ENCODE data around the gene OR1L6. TPM values are rescaled to one million over a fixed set of nuclear protein-coding genes. Genes with fewer than 3 reads are reported as not detected.

Gene OR1L6
- total RNA-seq, 1 donor = not detected

- Histone ChIP-seq H2AFZ (ENCODE audit: low read length) (no peak overlapping the region), H3K36me3 (ENCODE audit: insufficient read depth, low read length) (no peaks in the 10 kb centered on the region), H3K27ac (ENCODE audit: low read depth, low read length) (no peak overlapping the region)
These were observed 36.0 kb downstream of the OR1L6 start for GRCh38 chr9:122777935-122778627.

DNA sequence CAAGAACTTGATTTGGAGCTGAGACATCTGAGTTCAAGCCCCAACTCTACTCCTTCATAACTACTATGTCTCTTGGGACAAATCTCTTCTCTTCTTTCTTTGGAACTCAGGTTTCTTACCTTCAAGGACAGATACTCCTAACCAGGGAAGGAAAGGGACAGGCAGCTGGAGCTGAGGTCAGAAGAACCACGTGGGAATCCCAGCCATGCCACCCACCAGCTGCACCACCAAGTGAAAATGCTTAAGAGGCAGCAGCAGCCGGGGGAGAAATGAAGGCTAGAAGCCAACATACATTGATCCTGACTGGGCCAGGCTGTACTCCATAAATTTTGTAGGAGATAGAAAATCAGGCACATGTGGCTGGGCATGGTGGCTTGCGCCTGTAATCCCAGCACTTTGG is 37.1 kb downstream of the OR1L6 start:
- H3K79me2 ChIP-seq (ENCODE audit: insufficient read depth, low read length) = no peaks in the 10 kb centered on the region
- TF ChIP-seq CTCF (IDR thresholded peaks at IDR 0.05; ENCODE audit: extremely low read depth, low read depth, low read length) = no peak
- peaks cover 13% of the 10 kb centered on the region for H3K4me1 ChIP-seq (ENCODE audit: insufficient read depth, low read length)
- H3K27ac ChIP-seq (ENCODE audit: low read depth, low read length) = no peak overlapping the region
- no peaks in the 10 kb centered on the region for H4K20me1 ChIP-seq (ENCODE audit: insufficient read depth, low read length)
- H3K27me3 ChIP-seq (ENCODE audit: insufficient read depth, low read length) = no peaks in the 10 kb centered on the region
- H3K4me3 ChIP-seq (ENCODE audit: insufficient read depth, low read length) = no peak overlapping the region
- H2AFZ ChIP-seq (ENCODE audit: low read length) = no peak overlapping the region
- no peak for DNase-seq (ENCODE audit: insufficient read length, low spot score, missing footprints)
- no peaks in the 10 kb centered on the region for H3K9me3 ChIP-seq (ENCODE audit: low read depth, low read length)
- no peak overlapping the region for H3K4me2 ChIP-seq (ENCODE audit: insufficient read depth, low read length)
- no peaks in the 10 kb centered on the region for H3K36me3 ChIP-seq (ENCODE audit: insufficient read depth, low read length)

More at GRCh38 chr9:122777935-122778627, 36.0 kb downstream of the OR1L6 start:
- Histone ChIP-seq H3K4me1 (ENCODE audit: insufficient read depth, low read length) (peaks cover 13% of the 10 kb centered on the region), H3K79me2 (ENCODE audit: insufficient read depth, low read length) (no peaks in the 10 kb centered on the region), H3K9me3 (ENCODE audit: low read depth, low read length) (no peaks in the 10 kb centered on the region), H4K20me1 (ENCODE audit: insufficient read depth, low read length) (no peaks in the 10 kb centered on the region), H3K4me3 (ENCODE audit: insufficient read depth, low read length) (no peak overlapping the region), H3K4me2 (ENCODE audit: insufficient read depth, low read length) (peak overlapping the region; percentile 37), H3K27me3 (ENCODE audit: insufficient read depth, low read length) (no peaks in the 10 kb centered on the region)
- TF ChIP-seq CTCF (IDR thresholded peaks at IDR 0.05; ENCODE audit: extremely low read depth, low read depth, low read length) = no peak
- peak; percentile 73 for DNase-seq (ENCODE audit: insufficient read length, low spot score, missing footprints)

- Histone ChIP-seq H3K36me3 (ENCODE audit: insufficient read depth, low read length) (no peaks in the 10 kb centered on the region), H2AFZ (ENCODE audit: low read length) (peak overlapping the region; percentile 29), H3K27me3 (ENCODE audit: insufficient read depth, low read length) (peaks cover 3% of the 10 kb centered on the region), H3K9me3 (ENCODE audit: low read depth, low read length) (no peaks in the 10 kb centered on the region), H3K4me3 (ENCODE audit: insufficient read depth, low read length) (no peak overlapping the region), H3K27ac (ENCODE audit: low read depth, low read length) (no peak overlapping the region), H3K4me1 (ENCODE audit: insufficient read depth, low read length) (peaks cover 13% of the 10 kb centered on the region), H3K79me2 (ENCODE audit: insufficient read depth, low read length) (no peaks in the 10 kb centered on the region), H3K4me2 (ENCODE audit: insufficient read depth, low read length) (no peak overlapping the region), H4K20me1 (ENCODE audit: insufficient read depth, low read length) (no peaks in the 10 kb centered on the region)
- TF ChIP-seq CTCF (IDR thresholded peaks at IDR 0.05; ENCODE audit: extremely low read depth, low read depth, low read length) = no peak
- no peak for DNase-seq (ENCODE audit: insufficient read length, low spot score, missing footprints)
These were observed 37.9 kb downstream of the OR1L6 start for GRCh38 chr9:122780026-122780425.

GRCh38 chr9:122781671-122782070 is 39.6 kb downstream of the OR1L6 start:
- H3K36me3 ChIP-seq (ENCODE audit: insufficient read depth, low read length) = no peaks in the 10 kb centered on the region
- H3K79me2 ChIP-seq (ENCODE audit: insufficient read depth, low read length) = no peaks in the 10 kb centered on the region
- DNase-seq (ENCODE audit: insufficient read length, low spot score, missing footprints) = no peak
- H3K9me3 ChIP-seq (ENCODE audit: low read depth, low read length) = no peaks in the 10 kb centered on the region
- H2AFZ ChIP-seq (ENCODE audit: low read length) = no peak overlapping the region
- no peak overlapping the region for H3K4me3 ChIP-seq (ENCODE audit: insufficient read depth, low read length)
- no peaks in the 10 kb centered on the region for H4K20me1 ChIP-seq (ENCODE audit: insufficient read depth, low read length)
- no peak overlapping the region for H3K4me2 ChIP-seq (ENCODE audit: insufficient read depth, low read length)
- H3K27ac ChIP-seq (ENCODE audit: low read depth, low read length) = no peak overlapping the region
- H3K27me3 ChIP-seq (ENCODE audit: insufficient read depth, low read length) = peaks cover 3% of the 10 kb centered on the region
- H3K4me1 ChIP-seq (ENCODE audit: insufficient read depth, low read length) = peaks cover 13% of the 10 kb centered on the region
- TF ChIP-seq CTCF (IDR thresholded peaks at IDR 0.05; ENCODE audit: extremely low read depth, low read depth, low read length) = no peak

Data from osteoblast (primary cell).